GM21737 (cell line): Measurements from ENCODE around the gene VPS26A.

Experiments used
- ATAC-seq: cut with Tn5 transposase; IDR thresholded peaks from one replicate; pipeline ENCODE4 v1.9.1; 2021; ENCODE audit warnings: mild to moderate bottlenecking, moderate library complexity; ENCODE audit not compliant: unreplicated experiment

The VPS26A gene

GRCh38 chr10:69123747-69124562 is at the start of gene VPS26A:
Gene VPS26A (plus strand): TSS chr10:69124178. CDS start chr10:69124278, 100 bp downstream.
- peak; percentile 90 for ATAC-seq

DNA sequence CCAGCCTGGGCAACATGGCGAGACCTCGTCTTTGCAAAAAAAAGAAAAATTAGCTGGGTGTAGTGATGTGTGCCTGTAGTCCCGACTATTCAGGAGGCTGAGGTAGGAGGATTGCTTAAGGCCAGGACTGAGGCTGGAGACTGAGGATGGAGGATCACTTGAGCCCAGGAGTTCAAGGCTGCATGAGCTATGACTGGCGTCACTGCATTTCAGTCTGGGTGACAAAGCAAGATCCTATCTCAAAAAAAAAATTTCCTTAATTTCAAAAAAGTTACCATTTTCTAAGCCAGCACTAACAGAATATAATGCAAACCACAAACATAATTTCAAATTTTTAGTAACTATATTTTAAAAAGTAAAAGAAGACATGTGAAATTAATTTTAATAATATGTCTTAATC is 49.4 kb upstream of the VPS26A start:
- ATAC-seq, result no peak

DNA sequence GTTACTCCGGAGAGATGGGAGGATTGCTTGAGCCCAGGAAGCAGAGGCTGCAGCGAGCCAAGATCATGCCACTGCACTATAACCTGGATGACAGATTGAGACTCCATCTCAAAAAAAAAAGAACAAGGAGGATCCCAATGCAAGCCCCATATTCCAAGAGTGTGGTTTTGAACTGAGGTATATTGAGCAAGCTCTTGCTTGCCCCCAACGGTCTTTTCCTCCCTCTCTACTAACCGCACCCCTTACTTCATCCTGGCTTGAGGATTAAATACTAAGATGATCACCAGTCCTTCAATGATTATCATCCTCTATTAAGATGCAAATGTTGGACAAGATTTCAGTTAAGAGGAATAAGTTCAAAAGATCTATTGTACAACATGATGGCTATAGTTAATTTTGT is 48.5 kb upstream of the VPS26A start:
- ATAC-seq, result no peak

- no peak for ATAC-seq
Measured at GRCh38 chr10:69078311-69078710, 45.7 kb upstream of the VPS26A start.

GRCh38 chr10:69080226-69080625 is 43.8 kb upstream of the VPS26A start:
- no peak for ATAC-seq

- ATAC-seq, result no peak
Measured at GRCh38 chr10:69086001-69086509, 37.9 kb upstream of the VPS26A start.

GRCh38 chr10:69087590-69088470 is 36.1 kb upstream of the VPS26A start, which contains the start of gene SRGN:
Gene SRGN (plus strand): TSS chr10:69088103. CDS start chr10:69088158, 55 bp downstream.
- peak; percentile 51 for ATAC-seq

- no peak for ATAC-seq
Measured at GRCh38 chr10:69088471-69088769, 35.6 kb upstream of the VPS26A start.

DNA sequence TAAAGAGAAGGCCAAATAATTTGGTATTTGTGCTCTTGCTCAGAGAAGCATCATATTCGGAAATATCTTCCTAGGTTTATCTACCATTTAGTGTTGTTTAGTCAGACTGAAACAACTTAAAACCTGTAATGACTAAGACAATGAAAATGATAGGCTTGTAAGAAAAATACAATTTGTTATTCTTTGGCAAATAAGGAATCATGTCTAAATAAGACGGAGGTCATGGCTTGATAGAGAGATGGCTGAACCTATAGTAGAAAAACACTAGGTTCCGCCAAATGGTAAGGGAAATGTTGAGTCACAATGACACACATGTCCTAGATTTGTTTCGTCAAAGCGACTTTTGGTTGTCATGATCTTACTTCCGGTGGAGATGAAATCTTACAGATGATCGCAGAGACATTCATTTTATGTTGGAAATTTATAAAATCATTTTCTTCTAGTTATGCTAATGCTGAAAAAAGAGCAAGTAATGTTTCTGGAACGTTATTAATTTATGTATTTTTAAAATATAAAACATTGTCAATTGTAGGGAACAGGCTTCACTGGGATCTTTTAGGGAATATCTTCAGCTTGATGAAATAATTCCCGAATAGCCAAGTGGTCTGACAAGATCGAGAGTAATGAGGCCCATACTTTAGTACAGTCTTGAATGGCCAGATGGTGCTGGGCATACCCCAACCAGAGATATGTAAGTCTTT is 35.0 kb upstream of the VPS26A start:
- no peak for ATAC-seq

GRCh38 chr10:69089638-69090599 is 34.1 kb upstream of the VPS26A start:
- ATAC-seq, result peak; percentile 37

DNA sequence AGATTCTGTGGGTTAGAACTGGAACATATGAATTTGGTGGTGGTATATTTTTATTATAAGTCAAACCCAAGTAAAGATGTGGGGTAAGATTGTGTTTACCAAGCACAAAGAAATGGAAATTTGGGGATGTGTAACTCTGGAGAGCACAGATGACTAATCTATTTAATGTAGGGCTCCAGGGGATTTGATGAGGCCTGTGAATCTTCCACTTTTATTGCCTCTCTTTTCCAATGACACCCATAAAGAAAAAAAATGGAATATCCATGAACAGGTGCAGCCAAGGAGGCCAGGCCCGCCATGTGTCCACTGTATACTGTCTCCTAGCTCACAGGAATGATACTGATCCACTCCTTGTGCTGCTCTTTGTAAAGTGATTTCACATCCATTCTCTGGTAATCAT is 33.3 kb upstream of the VPS26A start:
- ATAC-seq, result no peak

- ATAC-seq, result no peak
Measured at GRCh38 chr10:69091143-69091651, 32.8 kb upstream of the VPS26A start.

DNA sequence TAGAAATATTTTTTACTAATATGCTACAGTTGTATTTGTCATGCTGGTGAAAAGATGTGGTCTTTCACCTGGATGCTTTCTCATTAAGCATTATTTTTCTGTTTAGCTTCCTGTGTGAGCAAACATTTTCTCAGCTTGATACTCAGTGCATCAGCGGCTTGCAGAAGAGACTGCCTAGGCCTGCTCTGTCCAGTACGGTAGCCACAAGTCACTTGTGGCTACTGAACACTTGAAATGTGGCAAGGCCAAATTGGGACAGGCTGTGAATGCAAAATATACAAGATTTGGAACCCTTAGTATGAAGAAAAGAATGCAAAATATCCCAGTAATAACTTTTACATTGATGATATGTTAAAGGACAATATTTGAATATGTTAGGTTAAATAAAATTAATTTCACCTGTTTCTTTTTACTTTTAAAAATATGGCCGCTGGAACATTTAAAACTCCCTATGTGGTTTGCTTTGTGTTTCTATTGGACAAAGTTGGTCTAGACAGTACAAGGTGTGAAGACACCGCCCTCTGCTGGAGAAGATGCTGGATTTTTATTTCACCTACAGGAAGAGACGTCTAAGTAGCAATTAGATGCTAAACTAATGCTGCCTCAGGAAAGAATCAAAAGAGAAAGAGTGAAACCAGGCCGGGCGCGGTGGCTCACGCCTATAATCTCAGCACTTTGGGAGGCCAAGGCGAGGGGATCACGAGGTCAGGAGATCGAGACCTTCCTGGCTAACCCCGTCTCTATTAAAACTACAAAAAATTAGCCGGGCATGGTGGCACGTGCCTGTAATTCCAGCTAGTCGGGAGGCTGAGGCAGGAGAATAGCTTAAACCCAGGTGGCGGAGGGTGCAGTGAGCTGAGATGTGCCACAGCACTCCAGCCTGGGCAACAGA is 30.8 kb upstream of the VPS26A start:
- no peak for ATAC-seq

- ATAC-seq, result no peak
Measured at GRCh38 chr10:69093933-69094332, 30.0 kb upstream of the VPS26A start.

GRCh38 chr10:69096045-69096444 is 27.9 kb upstream of the VPS26A start:
- no peak for ATAC-seq

GRCh38 chr10:69097729-69098128 is 26.2 kb upstream of the VPS26A start:
- ATAC-seq, result no peak

DNA sequence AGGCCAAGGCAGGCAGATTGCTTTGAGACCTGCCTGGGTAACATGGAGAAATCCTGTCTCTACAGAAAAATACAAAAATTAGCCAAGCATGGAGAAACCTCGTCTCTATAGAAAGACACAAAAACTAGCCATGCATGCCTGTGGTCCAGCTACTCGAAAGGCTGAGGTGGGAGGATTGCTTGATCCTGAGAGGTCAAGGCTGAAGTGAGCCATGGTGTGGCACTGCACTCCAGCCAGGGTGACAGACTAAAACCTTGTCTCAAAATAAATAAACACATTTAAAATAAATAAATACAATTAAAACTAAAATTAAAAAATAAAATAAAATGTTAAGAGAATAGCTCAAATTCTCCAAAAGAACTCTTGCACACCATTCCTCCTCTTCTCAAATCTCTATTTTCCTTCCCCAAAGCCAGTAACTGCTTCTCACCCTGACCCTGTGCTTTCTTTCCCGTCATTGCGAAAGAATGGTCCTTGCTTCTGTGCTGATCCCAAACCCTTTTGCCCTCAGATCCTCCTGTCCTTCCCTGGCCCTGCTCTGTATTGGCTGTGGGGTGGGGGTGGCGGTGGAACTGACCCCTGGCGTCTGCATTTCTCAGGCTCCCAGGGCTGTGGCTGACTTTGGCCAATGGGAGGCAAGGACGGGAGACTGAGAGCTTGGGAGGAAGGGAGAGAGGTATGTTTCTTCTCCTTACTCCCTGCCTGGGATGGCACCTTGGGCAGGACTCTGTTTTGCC is 23.7 kb upstream of the VPS26A start:
- no peak for ATAC-seq

DNA sequence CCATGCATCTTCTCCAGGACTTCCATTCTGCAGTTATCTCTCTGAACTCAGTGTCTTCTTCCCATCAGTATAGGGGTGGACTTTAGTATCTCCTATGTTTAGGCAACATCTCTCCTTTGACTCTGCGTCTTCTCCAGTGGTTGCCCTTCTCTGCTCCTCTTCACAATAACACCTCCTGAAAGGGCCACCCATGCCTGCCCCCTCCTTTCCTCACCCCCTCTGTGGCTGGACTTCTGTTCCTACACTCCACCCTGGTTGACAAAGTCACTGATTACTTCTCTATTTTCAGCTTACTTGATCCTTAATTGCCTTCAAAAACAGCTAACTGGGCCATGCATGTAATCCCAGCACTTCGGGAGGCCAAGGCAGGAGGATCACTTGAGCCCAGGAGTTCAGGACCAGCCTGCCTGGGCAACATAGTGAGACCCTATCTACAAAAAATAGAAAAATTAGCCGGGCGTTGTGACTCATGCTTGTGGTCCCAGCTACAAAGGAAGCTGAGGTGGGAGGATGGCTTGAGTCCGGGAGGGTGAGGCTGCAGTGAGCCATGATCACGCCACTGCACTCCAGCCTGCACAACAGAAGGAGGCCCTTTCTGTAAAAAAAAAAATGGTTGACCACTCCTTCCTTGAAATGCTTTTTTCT is 22.4 kb upstream of the VPS26A start:
- no peak for ATAC-seq
